ENCODE data around the gene PRKG1.

The PRKG1 gene

DNA sequence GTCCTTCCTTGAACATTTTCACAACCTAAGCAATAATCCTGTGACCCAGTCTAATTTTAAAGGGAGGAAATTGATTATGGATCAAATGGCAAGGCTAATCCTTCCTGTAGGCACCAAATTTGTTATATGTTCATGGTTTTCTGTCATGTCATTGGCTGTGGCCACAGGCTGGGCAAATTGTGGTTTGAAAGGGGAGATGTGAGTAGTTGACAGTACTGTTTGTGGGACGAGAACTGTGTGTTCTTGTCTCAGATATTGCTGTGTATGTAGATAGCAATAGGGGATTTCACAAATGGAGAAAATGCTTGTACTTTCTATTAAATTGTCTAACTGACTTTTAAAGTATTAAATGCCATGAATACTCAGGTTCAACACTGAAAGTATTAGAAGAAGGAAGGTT is 8.1 kb upstream of the PRKG1 start:
- H3K27ac Mint-ChIP-seq, result no peak overlapping the region
- H3K36me3 Mint-ChIP-seq, result no peaks in the 10 kb centered on the region
- H3K4me3 Mint-ChIP-seq, result no peak overlapping the region
- no peaks in the 10 kb centered on the region for H3K9me3 Mint-ChIP-seq (ENCODE audit: low read depth)
- H3K4me1 Mint-ChIP-seq (ENCODE audit: low read depth), result no peaks in the 10 kb centered on the region
- peaks cover 1% of the 10 kb centered on the region for H3K27me3 Mint-ChIP-seq

DNA sequence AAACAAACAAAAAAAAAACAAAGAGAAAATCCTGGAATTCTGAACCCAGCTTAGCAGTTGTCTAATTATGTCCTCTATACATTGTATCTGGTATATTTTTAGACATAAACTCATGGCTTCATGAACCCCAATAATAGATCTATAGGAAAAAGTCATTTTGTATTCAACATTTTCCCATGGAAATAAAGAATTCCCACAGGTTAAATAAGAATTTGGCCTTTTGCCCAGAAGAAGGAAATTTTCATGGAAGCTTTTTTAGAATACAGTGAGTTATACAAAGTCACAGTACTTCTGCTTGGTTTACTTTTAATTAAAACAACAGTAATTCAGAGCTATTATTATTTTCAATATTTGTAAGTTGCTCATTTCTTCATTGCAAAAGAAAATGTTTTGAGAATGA is 2.1 kb upstream of the PRKG1 start:
- Mint-ChIP-seq H3K4me3 (no peak overlapping the region), H3K4me1 (ENCODE audit: low read depth) (peaks cover 16% of the 10 kb centered on the region), H3K27ac (no peak overlapping the region), H3K27me3 (peaks cover 28% of the 10 kb centered on the region), H3K9me3 (ENCODE audit: low read depth) (no peaks in the 10 kb centered on the region), H3K36me3 (no peaks in the 10 kb centered on the region)

DNA sequence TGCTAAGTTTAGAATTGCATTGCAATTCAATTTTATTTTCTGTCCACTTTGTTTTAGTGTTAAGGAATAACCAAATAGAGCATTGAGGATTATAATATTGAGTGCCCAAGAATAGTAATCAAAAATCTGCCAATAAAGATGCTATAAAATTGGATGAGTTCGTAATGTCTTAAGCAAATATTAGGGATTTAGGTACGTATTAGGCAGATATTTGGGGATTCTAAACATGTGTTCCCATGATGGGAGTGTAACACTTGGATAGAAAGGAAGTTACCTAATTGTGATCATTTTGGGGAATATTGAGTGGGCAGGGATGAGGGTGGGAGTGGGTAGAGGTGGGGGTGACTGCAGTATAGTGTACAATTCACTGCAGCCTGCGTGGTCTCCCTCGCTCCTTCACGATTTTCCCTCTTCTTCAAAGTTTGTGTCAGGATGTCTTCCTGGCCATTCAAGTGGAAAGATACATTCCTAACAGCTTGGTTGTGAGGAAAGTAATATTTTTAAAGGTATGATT is 1.3 kb upstream of the PRKG1 start:
- H3K27me3 Mint-ChIP-seq, result peaks cover 28% of the 10 kb centered on the region

DNA sequence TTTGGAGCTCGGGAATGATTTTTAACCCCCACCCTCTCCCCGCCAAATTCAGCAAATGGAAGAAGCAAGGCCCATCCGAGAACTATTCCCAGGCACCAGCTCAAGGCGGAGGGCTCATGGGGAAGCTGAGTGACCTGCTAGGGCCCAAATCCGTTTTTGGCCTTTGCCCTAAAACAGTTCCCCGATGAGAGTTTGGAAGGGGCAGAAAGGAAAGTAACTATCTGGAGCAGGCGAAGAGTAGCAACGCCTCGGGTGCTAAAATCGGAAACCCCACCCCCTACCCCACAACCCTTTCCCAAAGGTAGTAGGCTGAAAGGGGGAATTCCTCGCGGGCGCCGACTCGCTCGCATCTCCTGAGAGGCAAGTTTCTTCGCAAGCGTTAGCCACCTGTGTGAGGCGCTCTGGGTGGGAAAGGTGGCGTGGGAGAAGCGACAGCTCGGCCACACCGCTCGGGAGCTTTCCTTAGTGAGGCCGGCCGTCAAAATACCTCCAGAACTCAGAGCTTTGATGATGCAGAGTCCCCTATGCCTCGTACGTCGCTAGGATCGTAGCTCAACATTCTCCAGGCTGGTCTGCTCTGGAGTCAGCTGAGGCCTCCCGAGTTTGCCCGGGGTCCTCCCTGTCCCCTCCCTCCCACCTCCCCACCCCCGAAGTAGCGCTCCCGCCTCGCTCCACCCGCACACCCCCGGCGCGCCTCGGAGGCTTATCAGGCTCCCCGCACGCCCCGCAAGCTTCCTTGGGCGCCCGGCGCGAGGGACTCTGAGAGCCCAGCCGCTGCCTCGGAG is 642 bp upstream of the PRKG1 start:
- no peaks in the 10 kb centered on the region for H3K9me3 Mint-ChIP-seq (ENCODE audit: low read depth)
- H3K27ac Mint-ChIP-seq, result no peak overlapping the region
- H3K36me3 Mint-ChIP-seq, result no peaks in the 10 kb centered on the region
- no peak overlapping the region for H3K4me3 Mint-ChIP-seq
- H3K4me1 Mint-ChIP-seq (ENCODE audit: low read depth), result peaks cover 16% of the 10 kb centered on the region
- H3K27me3 Mint-ChIP-seq, result peaks cover 26% of the 10 kb centered on the region

More for the DNA sequence above, 1.3 kb upstream of the PRKG1 start:
- H3K27ac Mint-ChIP-seq, result no peak overlapping the region
- peaks cover 16% of the 10 kb centered on the region for H3K4me1 Mint-ChIP-seq (ENCODE audit: low read depth)
- no peaks in the 10 kb centered on the region for H3K9me3 Mint-ChIP-seq (ENCODE audit: low read depth)
- no peaks in the 10 kb centered on the region for H3K36me3 Mint-ChIP-seq
- no peak overlapping the region for H3K4me3 Mint-ChIP-seq

DNA sequence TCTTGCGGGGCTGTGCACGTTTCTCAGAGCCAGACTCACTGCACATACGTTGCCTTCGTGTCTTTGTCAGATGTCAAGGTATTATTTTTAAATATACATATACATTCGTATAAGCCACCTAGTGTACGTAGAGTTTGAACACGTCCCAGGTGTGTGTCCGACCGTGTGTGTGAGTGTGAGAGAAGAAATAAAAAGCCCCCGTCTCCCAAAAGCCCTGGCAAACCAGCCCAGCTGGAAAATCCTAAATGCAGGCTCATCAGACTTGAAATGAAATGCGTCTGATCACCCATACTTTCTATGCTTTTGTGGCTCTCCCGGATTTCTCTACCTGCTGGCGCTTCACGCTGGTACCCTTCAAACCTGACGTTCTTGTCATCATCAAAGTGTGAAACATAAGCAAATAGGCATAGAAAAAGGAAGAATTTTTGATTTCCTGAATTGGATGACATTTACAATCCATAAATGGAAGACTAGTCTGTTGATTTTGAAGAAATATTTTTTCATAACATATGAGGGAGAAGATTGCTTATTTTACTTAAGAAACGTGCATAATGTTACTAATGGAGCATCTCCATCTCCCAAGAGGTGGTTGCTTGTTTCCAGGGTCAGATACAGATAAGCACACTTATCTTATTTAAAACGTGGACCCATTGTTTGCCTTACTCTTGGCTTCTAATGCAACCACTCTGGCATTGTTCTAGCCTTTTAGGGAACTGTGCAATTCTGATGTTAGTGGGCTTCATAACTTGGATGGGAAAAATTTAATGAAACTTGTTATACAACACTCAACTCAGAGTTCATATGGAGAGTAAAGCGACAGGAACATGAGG is 971 bp downstream of the PRKG1 start:
- Mint-ChIP-seq H3K4me1 (ENCODE audit: low read depth) (peaks cover 16% of the 10 kb centered on the region), H3K4me3 (peak overlapping the region; percentile 72), H3K27ac (no peak overlapping the region), H3K36me3 (no peaks in the 10 kb centered on the region), H3K27me3 (peaks cover 26% of the 10 kb centered on the region), H3K9me3 (ENCODE audit: low read depth) (no peaks in the 10 kb centered on the region)

DNA sequence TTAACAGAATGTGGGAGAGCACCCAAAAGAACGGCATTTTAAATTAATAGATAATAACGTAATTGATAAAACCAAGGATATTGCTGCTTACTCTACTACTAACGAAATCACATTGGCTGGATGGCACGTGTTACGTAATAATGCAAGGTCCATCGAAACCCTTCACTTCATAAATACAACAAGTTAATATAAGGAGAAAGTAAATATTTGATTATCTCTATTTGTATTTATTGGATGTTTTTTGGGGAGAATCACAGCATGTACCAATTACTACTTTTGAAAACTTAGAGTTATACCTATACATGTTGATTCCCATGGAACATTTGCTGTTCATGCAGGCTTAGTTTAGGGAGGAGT is 1.6 kb downstream of the PRKG1 start:
- peaks cover 16% of the 10 kb centered on the region for H3K4me1 Mint-ChIP-seq (ENCODE audit: low read depth)
- H3K9me3 Mint-ChIP-seq (ENCODE audit: low read depth), result no peaks in the 10 kb centered on the region
- H3K36me3 Mint-ChIP-seq, result no peaks in the 10 kb centered on the region
- peaks cover 26% of the 10 kb centered on the region for H3K27me3 Mint-ChIP-seq
- no peak overlapping the region for H3K27ac Mint-ChIP-seq
- H3K4me3 Mint-ChIP-seq, result no peak overlapping the region

DNA sequence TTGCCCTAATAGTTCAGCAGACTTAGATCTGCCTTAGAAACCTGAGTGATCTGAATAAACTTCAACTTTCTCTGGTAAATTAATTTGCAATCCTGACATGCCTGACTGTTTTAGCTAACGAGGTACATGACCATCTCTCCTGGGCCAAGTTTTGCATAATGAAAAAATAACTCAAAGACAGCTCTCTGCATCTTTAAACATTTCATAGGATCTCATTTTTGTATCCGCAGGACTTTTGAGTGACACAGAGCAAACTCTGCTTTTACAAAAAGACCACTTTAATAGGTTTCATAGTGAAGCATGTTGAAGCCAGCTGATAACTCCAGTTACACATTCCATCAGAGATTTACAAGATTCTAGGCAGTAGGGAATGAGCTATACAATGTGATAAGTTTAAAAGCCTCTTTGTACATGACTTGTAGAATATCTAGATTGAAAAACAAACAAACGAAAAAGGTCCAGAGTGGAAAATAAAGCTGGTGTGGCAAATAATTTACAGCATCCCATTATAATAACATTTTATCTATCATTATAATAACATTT is 2.1 kb downstream of the PRKG1 start:
- no peak overlapping the region for H3K4me3 Mint-ChIP-seq
- peaks cover 16% of the 10 kb centered on the region for H3K4me1 Mint-ChIP-seq (ENCODE audit: low read depth)
- peaks cover 26% of the 10 kb centered on the region for H3K27me3 Mint-ChIP-seq
- H3K27ac Mint-ChIP-seq, result no peak overlapping the region
- H3K9me3 Mint-ChIP-seq (ENCODE audit: low read depth), result no peaks in the 10 kb centered on the region
- no peaks in the 10 kb centered on the region for H3K36me3 Mint-ChIP-seq

DNA sequence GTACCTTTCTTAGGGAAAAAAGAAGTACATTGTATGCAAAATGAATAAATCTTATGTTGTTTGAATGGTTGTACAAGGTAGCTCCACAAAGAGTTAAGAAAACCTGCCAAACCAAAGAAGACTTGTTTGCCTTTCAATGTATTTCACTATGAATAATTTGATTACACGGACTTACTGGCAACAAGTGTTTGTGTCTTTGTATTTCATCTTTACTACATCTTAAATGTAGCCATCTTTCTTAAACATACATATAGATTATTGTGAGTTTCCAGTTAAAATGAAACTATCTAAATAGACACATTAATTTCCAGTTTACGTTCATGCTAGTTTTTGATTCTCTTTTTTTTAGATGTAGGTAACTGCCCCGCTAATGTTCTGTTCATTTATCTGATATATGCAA is 2.8 kb downstream of the PRKG1 start:
- Mint-ChIP-seq H3K4me1 (ENCODE audit: low read depth) (peaks cover 16% of the 10 kb centered on the region), H3K27ac (no peak overlapping the region), H3K9me3 (ENCODE audit: low read depth) (no peaks in the 10 kb centered on the region), H3K27me3 (peaks cover 28% of the 10 kb centered on the region), H3K36me3 (no peaks in the 10 kb centered on the region), H3K4me3 (no peak overlapping the region)

DNA sequence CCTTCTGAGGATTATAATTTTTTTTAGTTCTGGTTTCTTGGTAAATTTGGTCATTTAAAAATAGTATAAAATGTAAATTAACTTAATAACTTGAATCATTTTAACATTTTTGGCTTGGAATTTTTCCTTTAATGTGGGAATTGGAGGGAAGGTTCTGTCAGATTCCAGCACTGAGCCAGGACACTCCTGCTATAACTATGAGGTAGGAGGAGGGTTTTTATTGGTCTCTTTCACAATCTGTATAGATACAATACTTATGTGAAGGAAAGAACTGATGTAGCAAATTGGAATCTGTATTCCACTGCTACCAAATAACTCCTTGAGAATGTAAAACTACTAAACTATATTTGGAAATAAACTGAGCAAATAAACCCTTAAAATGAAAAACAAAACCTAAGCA is 3.2 kb downstream of the PRKG1 start:
- Mint-ChIP-seq H3K4me3 (no peak overlapping the region), H3K27ac (no peak overlapping the region), H3K4me1 (ENCODE audit: low read depth) (peaks cover 16% of the 10 kb centered on the region), H3K36me3 (no peaks in the 10 kb centered on the region), H3K9me3 (ENCODE audit: low read depth) (no peaks in the 10 kb centered on the region), H3K27me3 (peaks cover 28% of the 10 kb centered on the region)

DNA sequence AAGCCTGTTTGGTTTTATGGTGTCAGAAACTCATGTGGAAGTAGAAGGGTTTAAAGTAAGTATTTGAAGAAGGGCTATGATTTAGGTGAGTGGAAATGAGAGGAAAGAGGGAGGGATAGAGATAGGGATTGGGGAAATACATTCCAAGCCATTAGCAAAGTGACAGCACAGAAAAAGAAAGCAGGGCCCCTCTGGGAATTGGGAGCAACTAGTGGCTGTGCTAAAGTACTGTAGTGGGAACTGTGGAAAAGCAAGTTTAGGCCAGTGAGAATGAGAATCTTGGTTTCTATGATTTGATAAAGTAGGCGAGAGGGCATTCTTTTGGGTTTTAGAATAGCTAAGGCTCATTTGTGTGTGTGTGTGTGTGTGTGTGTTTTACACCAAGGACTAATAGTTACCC is 5.0 kb downstream of the PRKG1 start:
- Mint-ChIP-seq H3K4me3 (no peak overlapping the region), H3K27ac (no peak overlapping the region), H3K9me3 (ENCODE audit: low read depth) (no peaks in the 10 kb centered on the region), H3K4me1 (ENCODE audit: low read depth) (peaks cover 7% of the 10 kb centered on the region), H3K27me3 (peaks cover 19% of the 10 kb centered on the region), H3K36me3 (no peaks in the 10 kb centered on the region)

DNA sequence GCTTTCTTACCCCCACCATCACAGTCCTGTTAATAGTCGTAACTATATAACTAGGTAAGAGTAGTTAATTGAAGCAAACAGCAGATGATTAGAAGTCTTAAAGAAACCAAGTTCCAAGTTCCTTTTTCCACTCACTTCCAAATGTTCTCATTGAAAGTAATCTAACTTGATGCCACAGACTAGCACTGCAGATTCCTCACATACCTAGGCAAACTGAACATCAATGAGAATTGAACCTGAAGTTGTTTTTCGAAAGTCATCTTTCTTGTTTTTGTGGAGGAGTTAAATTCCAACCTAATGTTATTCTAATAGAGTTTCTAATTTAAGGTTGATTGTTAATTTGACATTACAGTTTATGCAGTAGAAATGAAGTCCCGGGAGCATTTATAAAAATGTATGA is 5.5 kb downstream of the PRKG1 start:
- no peak overlapping the region for H3K27ac Mint-ChIP-seq
- no peak overlapping the region for H3K4me3 Mint-ChIP-seq
- H3K36me3 Mint-ChIP-seq, result no peaks in the 10 kb centered on the region
- peaks cover 18% of the 10 kb centered on the region for H3K27me3 Mint-ChIP-seq
- peaks cover 6% of the 10 kb centered on the region for H3K4me1 Mint-ChIP-seq (ENCODE audit: low read depth)
- no peaks in the 10 kb centered on the region for H3K9me3 Mint-ChIP-seq (ENCODE audit: low read depth)

DNA sequence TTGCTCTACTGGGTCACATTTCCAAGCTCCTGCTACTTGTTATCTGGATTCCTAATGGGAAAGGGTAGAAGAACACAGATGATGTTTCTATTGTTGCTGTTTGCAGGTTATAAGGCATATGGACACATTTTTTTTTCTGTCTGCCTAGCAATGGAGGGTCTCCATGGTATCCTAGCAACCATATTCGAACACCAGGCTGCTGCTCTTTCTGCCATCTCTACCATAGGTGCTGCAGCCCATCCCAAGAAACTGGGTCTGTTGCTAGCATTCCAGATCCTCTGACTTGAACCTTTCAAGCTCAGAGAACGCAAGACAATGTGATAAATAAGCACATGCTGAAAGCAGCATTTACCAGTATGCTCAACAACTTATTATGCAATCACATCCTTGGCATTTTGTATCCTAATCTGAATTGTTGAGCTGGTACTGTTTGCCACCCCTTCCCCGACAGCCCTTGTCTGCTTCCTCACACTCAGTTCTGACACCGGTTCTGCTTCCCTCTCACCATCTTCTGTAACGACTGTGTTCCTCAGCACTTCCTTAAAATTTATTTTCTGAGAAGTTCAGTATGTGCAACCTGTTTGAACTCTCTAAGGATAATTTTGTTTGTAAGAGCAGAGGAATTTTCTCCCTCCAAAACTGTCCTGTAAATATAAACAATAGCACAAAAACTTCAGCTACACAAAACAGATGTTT is 6.2 kb downstream of the PRKG1 start:
- Mint-ChIP-seq H3K4me3 (no peak overlapping the region), H3K27me3 (peaks cover 11% of the 10 kb centered on the region), H3K36me3 (no peaks in the 10 kb centered on the region), H3K9me3 (ENCODE audit: low read depth) (no peaks in the 10 kb centered on the region), H3K27ac (no peak overlapping the region), H3K4me1 (ENCODE audit: low read depth) (no peaks in the 10 kb centered on the region)

DNA sequence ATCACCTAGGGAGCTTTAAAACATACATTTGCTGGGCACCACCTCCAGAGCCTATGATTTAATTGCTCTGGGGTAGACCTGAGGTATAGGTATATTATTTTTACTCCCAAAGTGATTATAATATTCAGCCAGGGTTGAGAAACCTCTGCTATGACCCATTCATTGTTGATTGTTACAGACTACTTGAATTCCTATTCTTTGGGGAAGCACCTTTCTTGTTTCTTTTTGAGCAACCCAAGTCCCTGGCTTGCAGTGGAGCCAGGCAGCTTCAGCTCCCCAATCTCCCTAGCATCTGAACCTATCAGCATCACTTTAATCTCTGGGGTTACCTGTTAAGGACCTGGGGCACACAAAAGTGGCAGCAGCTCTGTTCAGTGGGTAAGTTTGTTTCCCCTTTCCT is 8.6 kb downstream of the PRKG1 start:
- H3K4me1 Mint-ChIP-seq (ENCODE audit: low read depth), result no peaks in the 10 kb centered on the region
- H3K27me3 Mint-ChIP-seq, result peaks cover 3% of the 10 kb centered on the region
- no peak overlapping the region for H3K27ac Mint-ChIP-seq
- no peaks in the 10 kb centered on the region for H3K9me3 Mint-ChIP-seq (ENCODE audit: low read depth)
- no peaks in the 10 kb centered on the region for H3K36me3 Mint-ChIP-seq
- no peak overlapping the region for H3K4me3 Mint-ChIP-seq

DNA sequence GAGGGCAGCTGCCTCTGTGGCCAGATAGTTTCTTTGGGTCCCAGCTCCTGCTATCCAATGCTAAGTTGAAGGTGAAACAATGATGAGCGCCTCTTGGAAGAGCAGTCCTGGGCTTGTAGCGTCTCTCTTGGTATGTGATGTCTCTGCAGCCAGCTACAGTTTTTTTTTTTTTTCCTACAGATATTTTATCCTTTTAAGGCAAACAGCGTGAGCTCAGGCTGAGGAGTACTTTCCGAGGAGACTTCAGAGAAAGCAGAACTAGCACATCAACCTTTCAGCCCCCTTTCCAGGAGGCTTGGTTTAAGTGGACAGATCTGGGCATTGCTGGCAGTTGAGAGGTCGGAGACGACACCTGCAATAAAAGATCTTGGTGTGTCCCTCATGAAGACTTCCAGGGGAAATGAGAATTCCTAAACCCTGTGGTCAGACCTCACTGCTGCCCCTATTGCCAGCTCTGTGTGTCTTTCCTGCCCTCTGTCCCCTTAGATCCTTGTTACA is 9.1 kb downstream of the PRKG1 start:
- Mint-ChIP-seq H3K27me3 (peaks cover 3% of the 10 kb centered on the region), H3K4me3 (no peak overlapping the region), H3K27ac (no peak overlapping the region), H3K4me1 (ENCODE audit: low read depth) (no peaks in the 10 kb centered on the region), H3K9me3 (ENCODE audit: low read depth) (no peaks in the 10 kb centered on the region), H3K36me3 (no peaks in the 10 kb centered on the region)

DNA sequence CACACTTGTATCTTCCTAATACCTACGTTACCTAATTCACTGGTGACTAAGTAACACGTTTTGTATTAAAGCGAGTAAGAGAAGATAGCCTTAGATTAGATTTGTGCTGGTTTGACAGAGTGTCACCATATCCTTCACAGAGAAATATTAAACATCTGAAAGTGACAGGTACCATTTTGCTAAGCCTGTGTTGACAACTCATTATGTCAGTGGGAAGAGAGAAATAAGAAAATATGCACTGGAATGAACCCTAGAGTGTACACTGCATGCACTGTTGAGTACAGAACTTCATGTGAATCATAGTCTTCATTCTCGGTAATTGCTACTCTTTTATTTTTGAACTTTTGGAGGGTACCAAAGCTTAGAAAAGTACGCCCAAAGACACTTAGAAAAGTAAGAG is 10.9 kb downstream of the PRKG1 start:
- Mint-ChIP-seq H3K4me1 (ENCODE audit: low read depth) (no peaks in the 10 kb centered on the region), H3K27me3 (peaks cover 3% of the 10 kb centered on the region), H3K4me3 (no peak overlapping the region), H3K9me3 (ENCODE audit: low read depth) (no peaks in the 10 kb centered on the region), H3K36me3 (no peaks in the 10 kb centered on the region), H3K27ac (no peak overlapping the region)
